A673 (cell line): ENCODE results near the gene CGNL1. TPM values are rescaled to one million over a fixed set of nuclear protein-coding genes. Genes with fewer than 3 reads are reported as not detected.

ENCODE experiments used
- BruUV-seq: library from RNA; stranded (reverse); fragments of 400-500 nt; replicated peaks from 2 replicates; lab custom pipeline; 2021; lab: Mats Ljungman, UMichigan
- CTCF ChIA-PET: fragments of 300-600 bp; sonication (Branson Sonifier 250); formaldehyde crosslinking; loops from one replicate; lab custom pipeline; 2022; ENCODE audit warnings: antibody characterized with exemption; lab: Charles Lee
- POLR2A ChIA-PET: fragments of 300-600 bp; sonication (Branson Sonifier 250); formaldehyde crosslinking; loops from one replicate; lab custom pipeline; 2022; ENCODE audit warnings: antibody characterized with exemption; ENCODE audit not compliant: low non-redundant PET; lab: Charles Lee
- DNase-seq: peaks from one replicate; pipeline ENCODE4 v3.0.0-alpha.2; 2015; ENCODE audit warnings: low spot score
- H3K27ac ChIP-seq: fragments of 200-600 bp; sonication (generic); 2 replicates; pipeline ENCODE4 v1.5.1; 2016; ENCODE audit warnings: mixed run types, low read depth, mild to moderate bottlenecking, mixed read lengths, antibody characterized with exemption, low read length; ENCODE audit not compliant: poor library complexity, severe bottlenecking
- H3K27me3 ChIP-seq: fragments of 200-600 bp; sonication (generic); replicated peaks from 2 replicates; pipeline ENCODE4 v1.6.1; 2017; ENCODE audit warnings: mixed run types, low read depth, mild to moderate bottlenecking, mixed read lengths, antibody characterized with exemption, low read length; ENCODE audit not compliant: insufficient read depth, poor library complexity
- H3K36me3 ChIP-seq: fragments of 200-600 bp; sonication (generic); 2 replicates; pipeline ENCODE4 v1.6.1; 2016; ENCODE audit warnings: mixed run types, mild to moderate bottlenecking, mixed read lengths, antibody characterized with exemption, low read length; ENCODE audit not compliant: insufficient read depth, poor library complexity, severe bottlenecking
- H3K4me1 ChIP-seq: fragments of 200-600 bp; sonication (generic); 2 replicates; pipeline ENCODE4 v1.6.1; 2017; ENCODE audit warnings: mixed run types, mild to moderate bottlenecking, mixed read lengths, antibody characterized with exemption, low read length; ENCODE audit not compliant: insufficient read depth, poor library complexity, severe bottlenecking
- H3K4me3 ChIP-seq: fragments of 200-600 bp; sonication (generic); 2 replicates; pipeline ENCODE4 v1.5.1; 2016; ENCODE audit warnings: low read depth, mixed run types, mild to moderate bottlenecking, mixed read lengths, low read length; ENCODE audit not compliant: poor library complexity, severe bottlenecking
- H3K9me3 ChIP-seq: fragments of 200-600 bp; sonication (generic); 2 replicates; pipeline ENCODE4 v1.6.1; 2016; ENCODE audit warnings: mixed run types, low read depth, mild to moderate bottlenecking, mixed read lengths, antibody characterized with exemption, low read length; ENCODE audit not compliant: poor library complexity, severe bottlenecking
- EZH2 ChIP-seq: fragments of 200-600 bp; sonication (generic); IDR thresholded peaks from 2 replicates; pipeline ENCODE4 v1.6.1; 2017; ENCODE audit warnings: borderline replicate concordance, low read depth, mild to moderate bottlenecking, mixed read lengths, antibody characterized with exemption, low read length; ENCODE audit not compliant: poor library complexity, severe bottlenecking
- intact Hi-C: fragments of 100-400 bp; cut with micrococcal nuclease; formaldehyde crosslinking; loops from one replicate; pipeline ENCODE4 v1.10.0; 2022; ENCODE audit not compliant: unreplicated experiment
- total RNA-seq: library from RNA; stranded (reverse); gene quantifications from 2 replicates; pipeline ENCODE4 v1.2.3, GENCODE V29; 2021
- TF ChIP-seq, protein P1 (sequence below): fragments of 300-800, 200-600 bp; sonication (generic); conservative IDR thresholded peaks from 2 replicates; pipeline ENCODE4 v1.5.1; 2017; ENCODE audit warnings: low read depth, mild to moderate bottlenecking, antibody characterized with exemption, low read length, moderate library complexity, mixed read lengths

Gene CGNL1
- total RNA-seq, 1 experiment from 2014 or later = 0.58 TPM

DNA sequence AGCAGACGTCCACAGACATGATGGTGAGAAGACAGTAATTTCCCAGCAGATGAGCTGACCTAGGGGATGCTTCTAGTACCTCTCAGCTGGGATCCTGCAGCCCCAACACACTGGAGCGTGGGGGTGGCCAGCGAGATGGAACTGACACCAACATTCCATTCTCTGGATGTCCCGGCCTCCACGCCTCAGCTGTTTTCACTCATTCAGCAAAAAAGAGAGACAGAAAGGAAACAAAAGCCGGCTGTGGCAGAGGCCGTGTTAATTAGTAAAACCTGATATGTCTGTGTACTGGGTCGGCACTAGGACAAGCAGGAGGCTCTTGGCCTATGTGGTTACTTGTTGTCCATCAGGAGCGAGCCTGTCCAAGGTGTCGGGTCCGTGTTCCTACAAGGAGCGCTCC lies 132.8 kb downstream of the CGNL1 start:
- no TSS peak for BruUV-seq
- no peak overlapping the region for H3K27ac ChIP-seq
- H3K4me1 ChIP-seq = no peaks in the 10 kb centered on the region
- H3K9me3 ChIP-seq = no peaks in the 10 kb centered on the region
- H3K27me3 ChIP-seq = no peaks in the 10 kb centered on the region
- no peak for DNase-seq
- intact Hi-C loops = no loop called here
- ChIA-PET POLR2A (no interaction called here), CTCF (no interaction called here)
- no peak for TF ChIP-seq EZH2
- TF ChIP-seq, protein P1, sequence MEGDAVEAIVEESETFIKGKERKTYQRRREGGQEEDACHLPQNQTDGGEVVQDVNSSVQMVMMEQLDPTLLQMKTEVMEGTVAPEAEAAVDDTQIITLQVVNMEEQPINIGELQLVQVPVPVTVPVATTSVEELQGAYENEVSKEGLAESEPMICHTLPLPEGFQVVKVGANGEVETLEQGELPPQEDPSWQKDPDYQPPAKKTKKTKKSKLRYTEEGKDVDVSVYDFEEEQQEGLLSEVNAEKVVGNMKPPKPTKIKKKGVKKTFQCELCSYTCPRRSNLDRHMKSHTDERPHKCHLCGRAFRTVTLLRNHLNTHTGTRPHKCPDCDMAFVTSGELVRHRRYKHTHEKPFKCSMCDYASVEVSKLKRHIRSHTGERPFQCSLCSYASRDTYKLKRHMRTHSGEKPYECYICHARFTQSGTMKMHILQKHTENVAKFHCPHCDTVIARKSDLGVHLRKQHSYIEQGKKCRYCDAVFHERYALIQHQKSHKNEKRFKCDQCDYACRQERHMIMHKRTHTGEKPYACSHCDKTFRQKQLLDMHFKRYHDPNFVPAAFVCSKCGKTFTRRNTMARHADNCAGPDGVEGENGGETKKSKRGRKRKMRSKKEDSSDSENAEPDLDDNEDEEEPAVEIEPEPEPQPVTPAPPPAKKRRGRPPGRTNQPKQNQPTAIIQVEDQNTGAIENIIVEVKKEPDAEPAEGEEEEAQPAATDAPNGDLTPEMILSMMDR = no peak
- no peaks in the 10 kb centered on the region for H3K36me3 ChIP-seq
- H3K4me3 ChIP-seq = no peak overlapping the region

DNA sequence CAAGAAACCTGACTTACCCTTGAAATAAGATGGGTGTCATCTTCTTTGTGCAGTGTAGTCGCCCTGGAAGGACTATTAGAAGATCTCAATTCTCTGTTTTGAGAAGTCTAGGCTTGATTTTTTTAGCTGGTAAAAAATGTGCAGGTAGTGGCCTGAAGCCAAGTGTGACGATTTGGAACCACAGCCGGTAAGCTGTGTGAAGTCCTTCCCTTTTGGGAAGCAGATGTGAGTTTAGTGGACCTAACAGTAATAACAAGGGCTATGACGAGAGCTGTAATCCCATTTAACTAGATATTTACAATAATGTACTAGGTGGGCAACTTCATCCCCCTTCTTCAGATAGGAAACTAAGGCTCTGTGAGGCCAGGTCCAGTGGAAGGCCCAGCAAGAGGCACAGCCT lies 133.7 kb downstream of the CGNL1 start:
- H3K27ac ChIP-seq = no peak overlapping the region

DNA sequence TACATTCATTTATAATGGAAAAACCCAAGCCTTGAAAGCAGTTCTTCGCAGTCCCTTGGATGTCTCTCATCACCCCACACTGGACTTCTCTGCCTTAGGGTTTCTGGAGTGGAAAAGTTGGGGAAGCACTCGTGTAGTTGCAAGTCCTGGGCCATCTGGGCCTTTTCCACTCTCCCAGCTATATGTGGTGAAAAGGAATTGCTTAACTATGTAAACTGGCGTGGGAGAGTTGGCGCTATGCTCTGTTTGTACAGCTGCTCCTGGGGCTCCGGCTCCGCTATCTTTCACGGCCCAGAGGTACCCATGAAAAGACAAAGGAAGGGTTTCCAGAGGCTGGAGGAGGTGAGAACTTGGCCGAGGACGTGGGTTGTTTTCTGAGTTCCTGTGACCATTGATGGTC lies 134.3 kb downstream of the CGNL1 start:
- no peaks in the 10 kb centered on the region for H3K27me3 ChIP-seq
- intact Hi-C loops = no loop called here
- H3K4me1 ChIP-seq = no peaks in the 10 kb centered on the region
- ChIA-PET POLR2A (no interaction called here), CTCF (no interaction called here)
- H3K36me3 ChIP-seq = no peaks in the 10 kb centered on the region
- no peaks in the 10 kb centered on the region for H3K9me3 ChIP-seq
- no peak for DNase-seq
- TF ChIP-seq, protein P1 = no peak
- no peak for TF ChIP-seq EZH2
- no peak overlapping the region for H3K27ac ChIP-seq
- no TSS peak for BruUV-seq
- H3K4me3 ChIP-seq = no peak overlapping the region

More for the DNA sequence above, 133.7 kb downstream of the CGNL1 start:
- Histone ChIP-seq H3K36me3 (no peaks in the 10 kb centered on the region), H3K4me1 (no peaks in the 10 kb centered on the region), H3K9me3 (no peaks in the 10 kb centered on the region), H3K4me3 (no peak overlapping the region), H3K27me3 (no peaks in the 10 kb centered on the region)
- CTCF ChIA-PET = no interaction called here
- no peak for DNase-seq
- intact Hi-C loops = no loop called here
- POLR2A ChIA-PET = no interaction called here
- TF ChIP-seq, protein P1 = no peak
- no peak for TF ChIP-seq EZH2
- BruUV-seq = no TSS peak
